ENCODE measurements around the gene CACUL1. TPM values are rescaled to one million over a fixed set of nuclear protein-coding genes. Genes with fewer than 3 reads are reported as not detected.
"Not testable (repeated sequence)": the region's sequence is repeated elsewhere in the genome, so short reads cannot be mapped to it uniquely, and the experiment has no call there.

Gene CACUL1
- polyA plus RNA-seq, 3 donors: 4.1 to 8.7 (median 7.6) TPM

DNA sequence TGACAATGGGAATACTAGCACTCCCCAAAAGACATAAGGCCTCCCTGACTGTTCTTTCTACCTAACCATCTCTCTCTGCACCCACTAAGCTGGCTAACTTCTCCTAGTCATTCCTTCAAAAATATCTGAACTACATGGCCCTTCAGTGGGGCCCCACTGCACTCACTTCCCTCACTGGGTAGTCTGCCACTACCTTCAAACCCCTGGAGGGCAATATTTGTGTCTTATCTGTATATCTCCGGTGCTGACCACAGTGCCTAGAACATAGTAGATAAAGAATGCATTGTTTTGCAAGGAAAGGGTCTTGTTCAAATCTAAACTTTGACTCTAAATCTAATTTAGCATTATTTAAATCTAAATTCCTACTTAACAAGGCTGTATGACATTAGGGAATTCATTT is 44.3 kb downstream of the CACUL1 start:
- H3K27ac ChIP-seq (ENCODE audit: low read depth, low read length): no peak overlapping the region
- WGBS, 3 donors: 76 to 85% (median 80%) methylated on average over 1 of the region's 1 CpG

- WGBS, 3 donors: 84 to 92% (median 85%) methylated on average over 7 of the region's 7 CpGs
These were observed 46.2 kb downstream of the CACUL1 start for GRCh38 chr10:118708571-118708970.

GRCh38 chr10:118704711-118705110 is 50.1 kb downstream of the CACUL1 start:
- H3K27ac ChIP-seq (ENCODE audit: low read depth, low read length): no peak overlapping the region
- WGBS, 3 donors: 97% methylated on average over 6 of the region's 6 CpGs

More at GRCh38 chr10:118708571-118708970, 46.2 kb downstream of the CACUL1 start:
- H3K27ac ChIP-seq (ENCODE audit: low read depth, low read length): no peak overlapping the region

- WGBS, 3 donors: 85 to 90% (median 88%) methylated on average over 8 of the region's 8 CpGs
- H3K27ac ChIP-seq (ENCODE audit: low read depth, low read length): no peak overlapping the region
These were observed 53.0 kb downstream of the CACUL1 start for GRCh38 chr10:118701529-118702323.

DNA sequence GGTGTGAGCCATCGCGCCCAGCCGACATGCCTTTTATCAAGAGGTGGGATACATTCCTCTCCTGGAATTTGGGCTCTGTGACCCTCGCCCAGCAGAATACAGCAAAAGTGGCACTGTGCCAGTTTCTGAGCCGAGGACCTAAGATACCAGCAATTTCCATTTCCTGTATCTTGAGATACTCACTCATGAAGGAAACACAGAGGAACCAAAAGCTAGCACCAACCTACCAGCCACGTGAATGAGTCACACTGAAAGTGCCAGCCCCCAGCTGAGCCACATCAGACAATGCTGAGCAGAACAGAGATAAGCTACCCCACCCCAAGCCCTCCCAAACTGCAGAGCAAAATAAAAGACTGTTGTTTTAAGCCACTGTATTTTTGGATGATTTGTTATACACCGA is 56.3 kb downstream of the CACUL1 start:
- no peak overlapping the region for H3K27ac ChIP-seq (ENCODE audit: low read depth, low read length)
- WGBS, 3 donors: 73 to 78% (median 76%) methylated on average over 7 of the region's 7 CpGs

DNA sequence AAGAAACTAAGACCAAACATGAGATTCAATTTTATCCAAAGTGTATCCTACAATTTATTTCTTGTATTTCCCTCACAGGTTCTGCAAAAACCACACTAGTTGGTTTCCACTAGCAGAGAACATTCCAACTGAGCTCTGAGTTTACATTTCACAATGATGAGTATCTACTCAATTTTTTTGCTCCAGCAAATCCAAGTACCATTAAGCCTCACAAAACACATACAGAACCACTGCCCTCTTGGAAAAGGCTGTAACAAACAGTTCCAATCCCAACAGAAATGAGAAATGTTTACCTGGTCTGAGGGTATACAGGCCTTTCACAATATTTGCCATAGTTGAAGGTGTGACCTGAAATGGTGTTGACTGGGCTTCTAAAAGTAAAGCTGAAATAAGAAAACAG is 59.9 kb downstream of the CACUL1 start:
- H3K27ac ChIP-seq (ENCODE audit: low read depth, low read length): no peak overlapping the region

GRCh38 chr10:118692872-118693271 is 61.9 kb downstream of the CACUL1 start:
- 64 to 73% (median 69%) methylated on average over 4 of the region's 4 CpGs for WGBS, 3 donors
- H3K27ac ChIP-seq (ENCODE audit: low read depth, low read length): no peak overlapping the region

- 92 to 97% (median 94%) methylated on average over 4 of the region's 4 CpGs for WGBS, 3 donors
- H3K27ac ChIP-seq (ENCODE audit: low read depth, low read length): no peak overlapping the region
These were observed 65.5 kb downstream of the CACUL1 start for GRCh38 chr10:118689070-118689858.

DNA sequence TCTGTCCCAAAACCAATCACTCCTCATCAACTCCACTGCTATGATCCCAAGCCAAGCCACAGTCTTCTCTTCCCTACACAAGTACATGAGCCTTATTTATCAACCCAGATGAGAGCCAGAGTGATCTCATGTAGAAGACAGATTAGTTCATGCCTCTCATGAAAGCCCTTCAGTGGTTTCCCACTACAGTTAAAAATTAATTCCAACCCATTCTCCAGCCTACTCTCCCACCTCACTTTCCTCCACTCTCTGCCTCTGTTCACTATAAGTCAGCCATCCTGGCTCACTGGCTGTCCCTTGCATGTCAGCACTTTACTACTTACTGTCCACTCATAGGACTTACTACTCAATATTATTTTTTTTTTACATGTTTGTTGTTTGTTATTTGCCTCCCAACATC is 67.3 kb downstream of the CACUL1 start:
- H3K27ac ChIP-seq (ENCODE audit: low read depth, low read length): no peak overlapping the region

GRCh38 chr10:118682533-118682932 is 72.2 kb downstream of the CACUL1 start:
- 91 to 92% (median 91%) methylated on average over 6 of the region's 6 CpGs for WGBS, 3 donors
- no peak overlapping the region for H3K27ac ChIP-seq (ENCODE audit: low read depth, low read length)

GRCh38 chr10:118680197-118680596 is 74.6 kb downstream of the CACUL1 start:
- H3K27ac ChIP-seq (ENCODE audit: low read depth, low read length): no peak overlapping the region
- WGBS, 3 donors: 96 to 98% (median 97%) methylated on average over 1 of the region's 1 CpG

DNA sequence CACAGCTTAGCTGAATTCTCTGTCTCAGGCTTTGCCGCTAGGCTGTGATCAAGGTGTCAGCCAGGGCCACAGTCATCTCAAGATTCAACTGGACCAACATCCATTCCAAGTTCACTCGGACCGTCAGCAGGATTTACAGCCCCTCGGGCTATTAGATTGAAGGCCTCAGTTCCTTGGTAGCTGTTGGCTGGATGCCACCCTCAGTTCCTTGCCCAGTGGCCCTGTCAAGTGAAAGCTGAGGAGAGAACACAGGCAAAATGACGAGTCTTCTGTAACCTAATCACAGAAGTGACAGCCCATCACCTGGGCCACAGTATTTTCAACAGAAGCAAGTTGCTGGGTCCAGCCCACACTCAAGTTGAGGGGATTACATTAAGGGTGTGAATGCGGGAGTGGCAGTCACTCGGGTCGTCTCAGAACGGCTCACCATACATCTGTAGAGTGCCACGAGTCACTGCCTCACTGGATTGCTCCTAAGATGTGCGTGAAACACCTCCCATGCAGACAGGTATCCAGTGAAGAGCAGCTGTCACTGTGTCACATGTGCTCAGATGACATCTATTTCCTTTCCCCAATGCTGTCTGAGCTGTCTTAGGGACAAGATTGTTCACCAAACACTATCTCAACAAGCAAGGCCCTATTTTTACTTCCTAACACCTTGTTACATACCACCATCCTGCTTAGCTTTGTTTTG is 80.4 kb downstream of the CACUL1 start:
- 86 to 92% (median 88%) methylated on average over 11 of the region's 11 CpGs for WGBS, 3 donors
- H3K27ac ChIP-seq (ENCODE audit: low read depth, low read length): no peak overlapping the region

DNA sequence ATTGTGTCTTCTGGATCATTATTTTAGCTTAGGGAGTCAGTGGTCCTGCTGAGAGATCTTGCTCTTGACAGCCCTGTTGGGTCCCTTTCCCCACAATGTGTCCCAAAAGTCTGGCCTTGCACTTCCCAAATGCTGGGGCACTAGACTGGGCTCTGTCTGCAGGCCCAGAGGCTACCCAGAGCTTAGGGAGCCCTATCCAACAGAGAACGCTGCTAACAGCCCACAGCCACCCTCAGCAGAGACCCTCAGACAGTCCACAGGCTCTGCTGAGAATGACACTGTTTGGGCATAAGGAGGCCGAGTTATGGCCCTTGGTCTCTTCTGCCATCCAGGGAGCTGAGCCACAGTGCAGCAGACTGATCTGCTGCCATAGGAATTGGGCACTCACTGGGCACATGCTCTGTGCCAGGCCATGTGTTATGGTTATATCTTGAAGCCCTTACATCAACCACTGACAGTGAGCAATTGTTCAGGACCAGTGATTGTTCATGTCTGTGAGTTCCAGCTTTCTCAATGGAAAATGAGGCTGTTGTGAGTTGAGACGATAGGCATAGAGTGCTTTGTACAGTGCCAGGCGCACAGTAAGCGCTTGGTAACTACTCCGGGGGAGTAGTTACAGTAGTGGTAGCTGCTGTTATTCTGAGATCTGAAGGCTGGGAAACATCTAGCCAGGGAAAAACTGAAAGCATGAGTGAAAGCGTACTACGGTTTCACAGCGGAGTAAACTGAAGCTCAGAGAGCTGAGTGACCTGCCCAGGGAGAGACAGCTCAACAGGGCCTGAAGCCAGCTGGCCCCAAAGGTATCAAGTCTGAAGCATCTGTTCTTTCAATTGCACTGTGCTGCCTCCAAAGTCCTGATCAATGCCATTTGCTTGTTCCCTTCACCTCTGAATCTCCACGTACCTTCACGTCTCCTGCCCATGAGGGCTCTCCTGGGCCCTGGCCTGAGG is 81.7 kb downstream of the CACUL1 start:
- 90 to 96% (median 91%) methylated on average over 11 of the region's 11 CpGs for WGBS, 3 donors
- H3K27ac ChIP-seq (ENCODE audit: low read depth, low read length): no peak overlapping the region

DNA sequence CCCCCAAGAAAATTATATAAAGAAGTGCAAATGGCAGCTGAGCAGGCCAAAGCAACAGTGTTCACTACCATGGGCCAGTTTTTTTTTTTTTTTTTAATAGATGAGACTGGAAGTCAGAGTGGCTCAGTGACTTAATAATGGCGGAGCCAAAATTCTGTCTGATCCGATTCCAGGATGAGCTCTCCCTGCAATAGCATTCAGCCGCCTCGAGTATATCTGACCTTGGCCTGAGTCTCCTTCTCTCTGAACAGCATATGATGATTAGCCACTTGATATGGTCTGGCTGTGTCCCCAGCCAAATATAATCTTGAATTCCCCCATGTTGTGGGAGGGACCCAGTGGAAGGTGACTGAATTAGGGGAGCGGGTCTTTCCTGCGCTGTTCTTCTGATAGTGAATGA is 82.6 kb downstream of the CACUL1 start:
- 58 to 64% (median 60%) methylated on average over 6 of the region's 6 CpGs for WGBS, 3 donors
- no peak overlapping the region for H3K27ac ChIP-seq (ENCODE audit: low read depth, low read length)

DNA sequence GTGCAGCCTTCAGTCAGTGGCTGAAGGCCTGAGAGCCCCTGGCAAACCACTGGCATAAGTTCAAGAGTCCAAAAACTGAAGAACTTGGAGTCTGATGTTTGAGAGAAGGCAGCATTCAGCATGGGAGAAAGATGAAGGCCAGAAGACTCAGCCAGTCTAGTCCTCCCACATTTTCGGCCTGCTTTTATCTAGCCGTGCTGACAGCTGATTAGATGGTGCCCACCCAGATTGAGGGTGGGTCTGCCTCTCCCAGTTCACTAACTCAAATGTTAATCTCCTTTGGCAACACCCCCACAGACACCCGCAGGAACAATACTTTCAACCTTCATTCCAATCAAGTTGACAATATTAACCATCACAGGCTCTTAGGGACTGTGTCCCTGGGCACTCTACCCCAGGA is 83.5 kb downstream of the CACUL1 start:
- WGBS, 3 donors: 63 to 71% (median 69%) methylated on average over 3 of the region's 3 CpGs

GRCh38 chr10:118670472-118671124 is 84.2 kb downstream of the CACUL1 start:
- no peak overlapping the region for H3K27ac ChIP-seq (ENCODE audit: low read depth, low read length)
- 84 to 93% (median 92%) methylated on average over 11 of the region's 11 CpGs for WGBS, 3 donors

More for the DNA sequence above, 83.5 kb downstream of the CACUL1 start:
- H3K27ac ChIP-seq (ENCODE audit: low read depth, low read length): not testable (repeated sequence)

DNA sequence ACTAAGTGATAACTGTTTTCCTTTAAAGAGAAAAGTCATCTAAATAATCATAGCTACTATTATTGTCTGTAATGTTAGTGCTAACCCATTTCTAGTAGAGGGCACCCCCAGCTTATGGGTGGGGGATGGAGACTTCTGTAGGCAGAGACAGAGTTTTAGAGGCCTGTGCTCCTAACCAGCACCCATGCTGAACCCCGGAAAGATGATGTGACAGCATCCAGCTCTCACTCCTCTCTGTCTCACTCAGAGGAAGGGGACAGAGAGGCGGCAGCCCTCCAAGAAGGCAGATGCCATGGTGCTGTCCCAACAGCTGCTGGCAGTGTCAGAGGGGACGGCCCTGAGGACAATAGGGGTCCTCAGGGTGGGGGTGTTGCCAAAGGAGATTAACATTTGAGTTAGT is 84.9 kb downstream of the CACUL1 start:
- no peak overlapping the region for H3K27ac ChIP-seq (ENCODE audit: low read depth, low read length)
- 67 to 87% (median 85%) methylated on average over 3 of the region's 3 CpGs for WGBS, 3 donors
